Measurements from ENCODE around the gene EVI2A.

GRCh38 chr17:31299624-31300023, 21.8 kb downstream of the EVI2A start:
- TF ChIP-seq CTCF (conservative IDR thresholded peaks at IDR 0.05 in 1 of 2, IDR thresholded peaks at IDR 0.05 in 1 of 2; ENCODE audit: low read depth in 1 of 2, low read length in 2 of 2) (no peak), EZH2 (IDR thresholded peaks at IDR 0.05; ENCODE audit: low read length, missing control alignments) (no peak)

Measured in fibroblast of lung (primary cell).